Activated T-cell treated with anti-CD3 and anti-CD28 coated beads for 48 hours (primary cell): Measurements from ENCODE around the gene YWHAE.
"Not testable (repeated sequence)": the region's sequence is repeated elsewhere in the genome, so short reads cannot be mapped to it uniquely, and the experiment has no call there.

Experiments
- DNase-seq: peaks from one replicate; pipeline ENCODE4 v3.0.0-alpha.2; 2020; ENCODE audit warnings: low read depth

Gene YWHAE

GRCh38 chr17:1373707-1374237 lies 26.2 kb downstream of the YWHAE start:
- DNase-seq: no peak

GRCh38 chr17:1372618-1373017 lies 27.4 kb downstream of the YWHAE start:
- no peak for DNase-seq

GRCh38 chr17:1371893-1372590 lies 28.0 kb downstream of the YWHAE start:
- no peak for DNase-seq

- no peak for DNase-seq
These were observed 31.4 kb downstream of the YWHAE start for GRCh38 chr17:1368588-1368987.

- DNase-seq: no peak
These were observed 32.7 kb downstream of the YWHAE start for GRCh38 chr17:1367351-1367745.

GRCh38 chr17:1366234-1366633 lies 33.8 kb downstream of the YWHAE start:
- DNase-seq: no peak

GRCh38 chr17:1365445-1366039 lies 34.5 kb downstream of the YWHAE start:
- peak; percentile 28 for DNase-seq

- no peak for DNase-seq
These were observed 37.1 kb downstream of the YWHAE start for GRCh38 chr17:1362964-1363363.

- DNase-seq: peak; percentile 21
These were observed 37.8 kb downstream of the YWHAE start for GRCh38 chr17:1362065-1362848.

GRCh38 chr17:1360975-1361374 lies 39.0 kb downstream of the YWHAE start:
- no peak for DNase-seq

- not testable (repeated sequence) for DNase-seq
These were observed 39.7 kb downstream of the YWHAE start for GRCh38 chr17:1360315-1360714.

GRCh38 chr17:1354030-1354429 lies 46.0 kb downstream of the YWHAE start:
- no peak for DNase-seq

GRCh38 chr17:1352530-1352929 lies 47.5 kb downstream of the YWHAE start:
- not testable (repeated sequence) for DNase-seq

- no peak for DNase-seq
These were observed 48.1 kb downstream of the YWHAE start for GRCh38 chr17:1351971-1352370.

- DNase-seq: no peak
These were observed 48.7 kb downstream of the YWHAE start for GRCh38 chr17:1351275-1351674.

GRCh38 chr17:1347589-1348323 lies 52.3 kb downstream of the YWHAE start:
- DNase-seq: no peak

- DNase-seq: no peak
These were observed 55.5 kb downstream of the YWHAE start for GRCh38 chr17:1344521-1344920.

GRCh38 chr17:1343554-1343953 lies 56.5 kb downstream of the YWHAE start:
- DNase-seq: no peak

- DNase-seq: no peak
These were observed 59.7 kb downstream of the YWHAE start for GRCh38 chr17:1340371-1340770.

GRCh38 chr17:1331708-1332107 lies 68.3 kb downstream of the YWHAE start:
- DNase-seq: no peak

GRCh38 chr17:1329745-1330343 lies 70.2 kb downstream of the YWHAE start:
- DNase-seq: no peak

- no peak for DNase-seq
These were observed 71.6 kb downstream of the YWHAE start for GRCh38 chr17:1328437-1328836.
